COR-L47 (cell line): Measurements from ENCODE around the gene LRRC36.
"Not testable (repeated sequence)": the region's sequence is repeated elsewhere in the genome, so short reads cannot be mapped to it uniquely, and the experiment has no call there.

Experiments used
- DNase-seq: peaks from one replicate; lab custom pipeline; 2025; lab: John Stamatoyannopoulos, UW

The LRRC36 gene

DNA sequence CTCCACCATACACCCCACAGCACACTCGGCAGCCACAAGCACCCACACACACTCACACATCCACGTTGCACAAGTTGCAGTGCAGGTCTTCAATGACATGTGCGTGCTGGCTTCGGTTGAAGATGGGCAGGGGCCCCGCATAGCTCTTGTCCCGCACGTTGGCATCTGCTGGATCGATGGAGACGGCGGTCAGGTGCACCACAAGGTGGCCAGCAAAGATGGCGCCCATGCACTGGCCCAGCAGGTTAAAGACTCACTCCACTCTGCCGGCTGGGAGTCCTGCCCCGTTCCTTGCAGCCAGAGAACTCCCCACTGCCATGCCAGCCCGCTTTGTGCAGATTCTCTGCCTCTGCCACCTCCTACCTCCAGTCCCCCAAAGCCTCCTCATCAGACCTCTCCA lies 74.3 kb downstream of the LRRC36 start:
- no peak for DNase-seq

GRCh38 chr16:67403976-67404555 lies 77.5 kb downstream of the LRRC36 start:
- DNase-seq, result no peak

DNA sequence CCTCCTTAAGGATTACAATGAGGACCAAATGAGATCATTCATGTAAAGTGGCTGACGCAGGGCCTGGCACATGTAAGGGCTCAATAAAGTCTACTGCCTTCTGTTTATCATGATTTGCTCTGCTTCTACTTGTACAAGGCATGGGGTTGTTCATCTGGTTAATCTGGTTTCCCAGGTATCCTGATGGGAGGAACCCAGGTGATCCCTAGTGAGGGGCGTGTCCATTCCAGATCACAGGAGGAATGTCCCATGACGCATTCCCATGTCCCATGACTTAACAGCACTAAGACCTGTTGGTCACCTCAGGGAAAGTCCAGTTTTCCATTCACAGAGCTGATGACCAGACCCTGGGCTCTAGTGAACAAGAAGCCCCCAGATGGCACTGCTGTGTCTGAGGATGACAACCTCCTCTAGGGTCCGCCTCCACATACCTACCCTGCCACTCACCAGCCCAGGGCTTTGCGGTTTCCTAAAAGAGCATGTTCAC lies 78.2 kb downstream of the LRRC36 start:
- DNase-seq, result no peak

DNA sequence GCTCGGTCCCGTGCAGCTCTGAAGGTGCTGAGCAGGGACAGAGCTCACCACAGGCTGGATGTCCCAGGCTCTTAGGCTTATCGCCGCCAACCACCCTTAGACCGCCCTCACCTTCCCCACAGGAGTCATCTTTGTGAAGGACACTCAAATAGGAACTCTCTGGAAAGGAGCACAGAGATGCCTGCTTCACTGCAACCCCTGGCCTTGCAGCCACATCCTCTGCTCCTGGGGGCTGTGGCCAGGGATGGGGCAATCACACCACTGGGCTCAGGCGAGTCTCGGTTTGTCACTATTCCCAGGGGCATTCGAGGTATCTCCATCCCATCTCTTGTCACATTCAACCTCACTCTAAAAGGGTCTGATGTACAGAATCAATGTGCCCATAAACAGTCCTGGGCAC lies 78.7 kb downstream of the LRRC36 start:
- no peak for DNase-seq

GRCh38 chr16:67406111-67406971 lies 79.7 kb downstream of the LRRC36 start:
- no peak for DNase-seq

DNA sequence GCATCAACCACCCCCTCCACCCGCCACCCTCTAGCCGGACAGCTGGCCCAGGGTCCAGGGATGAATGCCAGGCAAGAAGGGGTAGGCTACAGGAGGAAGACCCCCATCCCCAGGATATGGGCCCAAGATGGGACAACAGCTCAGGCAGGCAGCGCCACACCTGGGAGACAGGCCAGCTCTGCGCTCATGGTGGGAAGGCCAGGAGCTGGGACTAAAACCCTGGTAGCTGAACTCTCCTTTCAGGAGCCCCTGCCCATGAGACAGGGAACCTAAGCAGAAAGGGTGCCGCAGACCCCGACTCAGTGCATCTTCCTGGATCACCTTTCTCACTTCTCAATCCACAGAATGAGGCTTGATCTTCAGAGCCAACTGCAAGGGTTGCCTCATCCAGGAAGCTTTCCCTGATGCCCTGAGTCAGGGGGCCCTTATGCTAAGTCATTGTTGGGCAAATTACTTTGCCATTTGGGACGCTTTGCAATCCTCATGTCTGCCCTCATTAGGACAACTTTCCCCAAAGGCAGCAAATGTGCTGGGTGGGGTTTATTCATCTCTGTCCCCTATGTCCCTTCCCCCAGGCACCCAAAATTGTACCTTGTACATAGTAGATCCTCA lies 80.7 kb downstream of the LRRC36 start:
- no peak for DNase-seq

DNA sequence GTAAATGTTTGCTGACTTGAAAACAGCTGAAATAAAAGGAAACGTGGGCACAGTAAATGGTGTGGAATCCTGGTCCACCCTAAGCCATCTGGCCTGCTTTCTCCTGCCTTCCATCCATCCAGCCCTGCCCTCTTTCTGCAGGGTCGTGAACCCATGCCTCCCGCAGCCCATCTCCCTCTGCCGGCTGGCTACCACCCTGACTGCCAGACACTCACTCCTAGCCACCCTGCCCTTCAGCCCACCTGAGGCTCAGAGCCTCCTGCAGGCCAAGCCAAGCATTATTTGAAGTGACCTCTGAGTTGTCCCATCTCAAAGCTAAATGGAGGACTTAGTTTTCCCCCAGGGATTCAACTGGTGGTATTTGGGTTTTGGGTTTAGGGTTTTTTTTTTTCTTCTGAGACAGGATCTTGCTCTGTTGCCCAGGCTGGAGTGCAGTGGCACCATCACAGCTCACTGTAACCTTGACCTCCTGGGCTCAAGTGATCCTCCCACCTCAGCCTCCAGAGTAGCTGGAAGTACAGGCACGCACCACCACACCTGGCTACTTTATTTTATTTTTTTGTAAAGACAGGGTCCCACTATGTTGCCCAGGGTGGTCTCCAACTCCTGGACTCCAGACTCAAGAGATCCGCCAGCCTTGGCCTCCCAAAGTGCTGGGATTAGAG lies 81.3 kb downstream of the LRRC36 start:
- DNase-seq, result no peak

- no peak for DNase-seq
Measured at GRCh38 chr16:67409631-67410030, 83.0 kb downstream of the LRRC36 start.

- no peak for DNase-seq
Measured at GRCh38 chr16:67411339-67411738, 84.7 kb downstream of the LRRC36 start.

DNA sequence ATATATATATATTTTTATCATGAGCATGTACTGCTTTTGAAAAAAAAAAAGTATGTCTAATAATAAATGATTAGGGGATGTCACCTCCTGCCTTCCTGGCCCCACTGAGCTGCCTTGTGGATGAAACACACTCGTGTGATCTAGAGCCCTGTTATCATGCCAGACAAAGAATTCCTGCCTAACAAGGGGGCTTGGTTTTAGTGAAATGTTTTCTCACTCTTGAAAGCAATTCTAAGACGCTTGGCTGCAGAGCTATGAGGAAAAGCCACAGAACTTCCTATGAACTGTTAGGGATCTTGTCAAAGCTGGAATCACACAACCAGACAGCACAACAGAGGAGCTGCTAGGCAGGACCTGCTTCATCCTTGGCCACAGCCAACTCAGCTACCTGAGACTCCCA lies 85.7 kb downstream of the LRRC36 start:
- no peak for DNase-seq

GRCh38 chr16:67413978-67414911 lies 87.6 kb downstream of the LRRC36 start:
- DNase-seq, result no peak

DNA sequence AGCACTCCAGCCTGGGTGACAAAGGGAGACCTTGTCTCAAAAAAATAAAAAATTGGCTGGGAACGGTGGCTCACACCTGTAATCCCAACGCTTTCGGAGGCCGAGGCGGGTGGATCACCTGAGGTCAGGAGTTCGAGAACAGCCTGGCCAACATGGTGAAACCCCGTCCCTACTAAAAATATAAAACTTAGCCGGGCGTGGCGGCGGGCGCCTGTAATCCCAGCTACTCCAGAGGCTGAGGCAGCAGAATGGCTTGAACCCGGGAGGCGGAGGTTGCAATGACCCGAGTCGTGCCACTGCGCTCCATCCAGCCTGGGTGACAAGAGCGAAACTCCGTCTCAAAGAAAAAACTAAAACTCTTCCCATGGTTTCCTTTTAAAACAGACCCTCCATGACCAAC lies 88.8 kb downstream of the LRRC36 start:
- not testable (repeated sequence) for DNase-seq

DNA sequence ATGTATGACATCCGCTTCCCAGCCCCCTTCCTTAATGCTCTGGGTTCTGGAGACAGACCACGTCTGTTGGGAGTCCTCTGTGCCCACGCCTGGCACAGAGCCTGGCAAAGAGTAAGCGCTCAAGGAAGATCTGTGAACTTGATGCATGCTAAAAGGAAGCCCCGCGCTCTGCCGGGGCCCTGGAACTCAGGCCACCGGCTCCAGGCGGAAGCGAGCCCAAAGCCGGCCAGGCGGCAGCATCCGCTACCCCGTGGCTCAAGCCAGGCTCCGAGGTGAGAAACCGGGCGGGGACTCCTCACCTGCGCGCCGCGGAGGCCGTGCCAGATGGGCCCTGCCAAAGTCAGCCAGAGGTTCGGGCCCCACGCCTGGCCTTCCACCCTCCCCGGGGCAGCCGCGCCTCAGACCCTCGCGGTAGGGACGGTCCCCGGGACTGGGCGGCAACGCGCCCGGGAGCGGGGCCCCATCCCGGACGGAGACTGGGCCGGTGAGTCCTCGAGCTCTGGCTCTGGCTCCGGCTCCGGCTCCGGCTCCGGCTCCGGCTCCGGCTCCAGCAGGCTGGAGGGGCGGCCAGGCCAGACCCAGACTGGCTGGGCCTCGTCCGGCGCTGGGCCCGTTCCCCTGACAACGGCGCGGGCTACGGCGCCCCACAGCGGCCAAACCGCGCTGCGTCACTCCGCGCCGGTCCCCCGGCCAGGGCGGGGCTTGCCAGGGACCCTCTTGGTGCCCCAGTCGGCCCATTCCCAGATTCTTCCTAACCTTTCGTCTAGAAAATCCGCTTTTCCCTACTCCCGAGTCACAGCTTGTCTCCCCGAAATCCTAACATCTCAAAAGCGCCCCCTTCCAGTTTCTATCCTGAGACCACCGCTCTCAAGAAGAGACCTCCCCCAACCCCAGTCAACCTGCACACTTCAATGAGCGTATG lies 89.5 kb downstream of the LRRC36 start, which contains the start of gene ZDHHC1:
Gene ZDHHC1 (minus strand): TSS at position 606 of the 922 bp plus-strand sequence. CDS start 8,702 bp downstream, outside the sequence.
- no peak for DNase-seq

DNA sequence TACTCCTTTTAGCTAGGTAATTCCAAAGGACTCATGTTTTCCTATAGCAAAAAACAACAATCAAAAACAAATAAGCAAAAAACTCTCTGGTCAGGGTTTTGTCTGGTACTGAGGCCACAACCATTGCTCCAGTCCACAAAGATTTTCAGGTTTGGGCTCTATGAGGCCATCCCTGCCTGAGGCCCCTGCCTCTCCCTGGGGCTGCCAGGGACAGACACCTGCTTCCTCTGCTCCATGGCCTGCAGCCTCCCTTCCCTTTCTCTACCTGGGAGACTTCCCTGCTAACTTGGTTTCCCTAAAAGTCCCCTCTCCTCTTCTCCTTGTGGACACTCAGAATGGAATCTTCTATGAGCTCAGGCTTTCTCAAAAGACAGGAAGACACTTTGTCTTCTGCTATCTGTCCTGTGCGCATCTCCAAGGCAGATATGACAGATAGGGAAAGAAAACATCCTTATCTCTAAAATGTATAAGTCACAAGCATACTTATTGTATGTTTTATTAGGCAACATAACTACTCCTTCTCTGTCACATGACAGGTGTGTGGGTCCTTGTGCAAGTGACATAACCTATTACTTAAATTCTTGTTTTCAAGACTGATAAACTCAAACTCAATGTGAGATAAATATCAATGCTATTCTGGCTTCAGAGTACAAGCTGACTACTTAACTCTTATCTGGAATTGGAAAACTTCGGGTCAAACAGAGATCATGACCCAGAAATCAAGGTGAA lies 90.9 kb downstream of the LRRC36 start:
- no peak for DNase-seq

DNA sequence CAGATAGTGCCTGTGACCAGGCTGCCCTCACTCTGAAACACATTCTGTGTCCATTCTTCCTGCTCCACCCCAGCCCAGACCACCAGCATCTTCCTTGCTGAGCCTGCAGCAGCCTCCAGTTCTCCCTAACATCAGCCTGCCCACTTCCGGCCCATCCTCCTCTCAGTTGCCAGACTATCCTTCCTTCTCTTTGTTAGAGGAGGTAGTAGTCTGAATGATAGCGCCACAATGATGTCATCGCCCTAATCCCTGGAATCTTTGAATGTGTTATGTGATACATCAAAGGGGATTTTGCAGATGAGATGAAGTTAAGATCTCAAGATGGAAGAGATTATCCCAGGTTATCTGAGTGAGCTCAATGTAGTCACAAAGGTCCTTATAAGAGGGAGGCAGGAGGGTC lies 92.9 kb downstream of the LRRC36 start:
- DNase-seq, result no peak

DNA sequence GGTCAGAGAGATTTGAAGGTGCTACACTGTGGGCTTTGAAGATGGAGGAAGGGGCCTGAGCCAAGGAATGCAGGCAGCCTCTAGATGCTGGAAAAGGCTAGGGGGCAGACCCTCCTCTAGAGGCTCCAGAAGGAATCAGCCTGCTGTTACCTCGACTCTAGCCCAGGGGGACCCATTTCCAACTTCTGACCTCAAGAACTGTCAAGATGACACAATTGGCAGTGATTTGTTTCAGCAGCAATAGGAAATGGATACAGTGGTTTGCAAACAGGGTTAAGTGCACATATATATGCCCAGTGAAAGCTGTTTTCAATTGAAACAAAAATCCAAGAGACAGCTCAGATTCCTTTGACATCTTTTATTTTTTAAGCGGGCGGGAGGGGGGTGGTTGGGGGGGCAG lies 93.3 kb downstream of the LRRC36 start:
- no peak for DNase-seq

GRCh38 chr16:67421030-67421429 lies 94.4 kb downstream of the LRRC36 start:
- no peak for DNase-seq

DNA sequence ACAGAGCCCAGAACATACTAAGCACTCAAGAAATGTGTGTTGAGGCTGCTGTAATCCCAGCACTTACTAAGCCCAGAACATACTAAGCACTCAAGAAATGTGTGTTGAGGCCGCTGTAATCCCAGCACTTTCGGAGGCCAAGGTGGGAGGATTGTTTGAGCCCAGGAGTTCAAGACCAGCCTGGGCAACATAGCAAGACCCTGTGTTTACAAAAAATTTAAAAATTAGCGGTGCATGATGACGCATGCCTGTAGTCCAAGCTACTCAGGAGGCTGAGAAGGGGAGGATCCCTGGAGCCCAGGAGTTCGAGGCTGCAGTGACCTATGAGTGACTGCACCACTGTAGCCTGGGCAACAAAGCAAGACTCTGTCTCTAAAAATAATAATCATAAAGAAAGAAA lies 96.4 kb downstream of the LRRC36 start:
- DNase-seq, result no peak

- no peak for DNase-seq
Measured at GRCh38 chr16:67423611-67424260, 97.1 kb downstream of the LRRC36 start.
